Measurements from ENCODE around the gene TCF19. TPM values are rescaled to one million over a fixed set of nuclear protein-coding genes. Genes with fewer than 3 reads are reported as not detected.

TCF19 gene
- total RNA-seq, 4 donors from 2014 or later, result 3.9 to 5.9 (median 5.1) TPM

GRCh38 chr6:31142361-31142761, 16.0 kb upstream of the TCF19 start:
- ATAC-seq, result no peak
- no peak for TF ChIP-seq POLR2AphosphoS5 (IDR thresholded peaks at IDR 0.05)
- no peak for TF ChIP-seq CTCF (IDR thresholded peaks at IDR 0.05)
- TF ChIP-seq POLR2A (IDR thresholded peaks at IDR 0.05), result no peak
- no peak for TF ChIP-seq EP300 (IDR thresholded peaks at IDR 0.05)
- 29 to 58% methylated on average over 1 of the region's 2 CpGs for WGBS, 2 donors (ENCODE audit: low coverage in 1 of 2)
- peaks cover 0 to 23% (median 4%) of the 10 kb centered on the region in 3 donors for H3K4me1 ChIP-seq
- H3K4me3 ChIP-seq, result no peak overlapping the region
- H3K9me3 ChIP-seq, result no peaks in the 10 kb centered on the region
- H3K27ac ChIP-seq, result peak overlapping the region in 1 of 4 donors; percentile 19
- H3K36me3 ChIP-seq, result peaks cover 0 to 43% of the 10 kb centered on the region in 2 donors
- no peaks in the 10 kb centered on the region for H3K27me3 ChIP-seq

GRCh38 chr6:31143148-31143547, 15.2 kb upstream of the TCF19 start:
- Histone ChIP-seq H3K4me3 (no peak overlapping the region), H3K27ac (peak overlapping the region in 2 of 4 donors; percentile 19 to 58), H3K4me1 (peaks cover 0 to 16% (median 0%) of the 10 kb centered on the region in 3 donors), H3K36me3 (peaks cover 0 to 51% of the 10 kb centered on the region in 2 donors), H3K9me3 (no peaks in the 10 kb centered on the region), H3K27me3 (no peaks in the 10 kb centered on the region)
- no peak for TF ChIP-seq CTCF (IDR thresholded peaks at IDR 0.05)
- no peak for TF ChIP-seq EP300 (IDR thresholded peaks at IDR 0.05)
- peak; percentile 22 for TF ChIP-seq POLR2AphosphoS5 (IDR thresholded peaks at IDR 0.05)
- no peak for TF ChIP-seq POLR2A (IDR thresholded peaks at IDR 0.05)
- peak; percentile 83 for ATAC-seq
- WGBS, 2 donors (ENCODE audit: low coverage in 1 of 2), result no CpG with 5 or more reads among the region's 11 CpGs

- no peak for ATAC-seq
- H3K27ac ChIP-seq, result no peak overlapping the region
- TF ChIP-seq CTCF (IDR thresholded peaks at IDR 0.05) (no peak), POLR2A (IDR thresholded peaks at IDR 0.05) (no peak), POLR2AphosphoS5 (IDR thresholded peaks at IDR 0.05) (no peak), EP300 (IDR thresholded peaks at IDR 0.05) (no peak)
- H3K4me3 ChIP-seq, result no peak overlapping the region
- H3K36me3 ChIP-seq, result peaks cover 0 to 61% of the 10 kb centered on the region in 2 donors
- H3K9me3 ChIP-seq, result no peaks in the 10 kb centered on the region
- H3K4me1 ChIP-seq, result peaks cover 0 to 16% (median 0%) of the 10 kb centered on the region in 3 donors
- 88 to 98% methylated on average over 10 to 12 of the region's 18 CpGs for WGBS, 2 donors (ENCODE audit: low coverage in 1 of 2)
- H3K27me3 ChIP-seq, result no peaks in the 10 kb centered on the region
Measured at GRCh38 chr6:31144296-31144969, 14.0 kb upstream of the TCF19 start.

- WGBS, 2 donors (ENCODE audit: low coverage in 1 of 2), result no CpG with 5 or more reads among the region's 11 CpGs
- H3K4me1 ChIP-seq, result peaks cover 0 to 16% (median 0%) of the 10 kb centered on the region in 3 donors
- H3K4me3 ChIP-seq, result no peak overlapping the region
- ATAC-seq, result no peak
- no peak overlapping the region for H3K27ac ChIP-seq
- no peaks in the 10 kb centered on the region for H3K9me3 ChIP-seq
- TF ChIP-seq POLR2A (IDR thresholded peaks at IDR 0.05) (no peak), POLR2AphosphoS5 (IDR thresholded peaks at IDR 0.05) (no peak), CTCF (IDR thresholded peaks at IDR 0.05) (no peak), EP300 (IDR thresholded peaks at IDR 0.05) (no peak)
- no peaks in the 10 kb centered on the region for H3K27me3 ChIP-seq
- peaks cover 0 to 66% of the 10 kb centered on the region in 2 donors for H3K36me3 ChIP-seq
Measured at GRCh38 chr6:31144970-31145340, 13.4 kb upstream of the TCF19 start.

GRCh38 chr6:31145386-31145785, 13.0 kb upstream of the TCF19 start:
- H3K27ac ChIP-seq, result no peak overlapping the region
- WGBS, 2 donors (ENCODE audit: low coverage in 1 of 2), result 92% methylated on average over 6 to 8 of the region's 10 CpGs
- TF ChIP-seq POLR2A (IDR thresholded peaks at IDR 0.05) (no peak), POLR2AphosphoS5 (IDR thresholded peaks at IDR 0.05) (no peak), CTCF (IDR thresholded peaks at IDR 0.05) (no peak), EP300 (IDR thresholded peaks at IDR 0.05) (no peak)
- ATAC-seq, result no peak
- peaks cover 0 to 71% of the 10 kb centered on the region in 2 donors for H3K36me3 ChIP-seq
- no peak overlapping the region for H3K4me3 ChIP-seq
- H3K4me1 ChIP-seq, result peaks cover 0 to 16% (median 0%) of the 10 kb centered on the region in 3 donors
- H3K27me3 ChIP-seq, result no peaks in the 10 kb centered on the region
- H3K9me3 ChIP-seq, result no peaks in the 10 kb centered on the region
